Hindlimb muscle (tissue), 1 donor: ENCODE measurements around the gene CAPS. TPM values are rescaled to one million over a fixed set of nuclear protein-coding genes. Genes with fewer than 3 reads are reported as not detected.
A peak's percentile ranks its signal among the peaks of the same experiment; 100 is the strongest.

Experiments
- DNase-seq: peaks from one replicate; pipeline ENCODE4 v3.0.0-alpha.2; 2013
- polyA plus RNA-seq: library from polyadenylated mRNA; unstranded; fragments of 120-200 nt; gene quantifications from one replicate; pipeline ENCODE4 v1.2.1, GENCODE V29; 2013; ENCODE audit not compliant: insufficient read length

Gene CAPS
- polyA plus RNA-seq, 1 donor, result 8.0 TPM

DNA sequence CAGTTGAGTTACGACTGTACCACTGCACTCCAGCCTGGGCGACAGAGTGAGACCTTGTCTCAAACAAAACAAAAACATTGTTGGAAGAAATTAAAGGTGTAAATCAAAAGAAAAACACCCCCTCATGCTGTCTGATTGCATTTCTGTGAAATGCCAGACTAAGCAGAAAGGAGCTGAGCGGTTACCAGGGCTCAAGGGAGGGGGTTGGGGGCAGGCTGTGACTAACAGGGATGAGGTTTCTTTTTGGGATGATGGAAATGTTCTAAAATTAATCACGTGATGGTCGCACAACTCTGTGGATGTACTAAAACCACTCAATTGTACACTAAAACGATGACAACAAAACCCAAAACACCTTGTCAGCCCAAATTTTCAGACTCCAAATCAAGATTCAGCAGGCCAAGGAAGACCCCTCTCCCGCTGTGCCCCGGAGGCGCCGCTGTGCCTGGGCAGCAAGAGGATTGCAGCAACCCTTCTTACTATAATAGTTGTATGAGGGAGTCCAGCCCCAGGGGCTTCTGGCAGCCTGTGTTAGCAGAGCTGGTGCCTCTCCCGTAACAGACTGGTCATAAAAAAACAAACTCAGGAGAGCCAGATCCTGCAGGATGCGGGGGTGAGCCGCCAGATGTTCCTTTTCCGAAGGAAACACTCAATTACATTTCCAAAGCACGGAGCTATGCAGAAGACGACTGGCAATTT is 20.9 kb downstream of the CAPS start:
- peak; percentile 62 for DNase-seq

GRCh38 chr19:5935473-5936291 is 21.6 kb downstream of the CAPS start:
- DNase-seq, result no peak

DNA sequence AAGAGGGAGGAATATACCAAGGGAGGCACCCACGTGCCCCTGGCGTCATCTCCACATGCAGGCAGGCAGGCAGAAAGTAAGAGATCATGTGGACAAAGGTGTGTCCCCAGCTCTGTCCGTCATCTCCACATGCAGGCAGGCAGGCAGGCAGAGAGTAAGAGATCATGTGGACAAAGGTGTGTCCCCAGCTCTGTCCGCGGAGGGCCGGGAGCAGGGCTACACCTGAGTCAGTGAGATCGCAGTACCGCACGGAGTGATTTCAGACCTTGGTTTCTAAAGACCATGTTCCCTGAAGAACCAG is 22.2 kb downstream of the CAPS start:
- no peak for DNase-seq

GRCh38 chr19:5937550-5937949 is 23.5 kb downstream of the CAPS start:
- DNase-seq, result no peak

DNA sequence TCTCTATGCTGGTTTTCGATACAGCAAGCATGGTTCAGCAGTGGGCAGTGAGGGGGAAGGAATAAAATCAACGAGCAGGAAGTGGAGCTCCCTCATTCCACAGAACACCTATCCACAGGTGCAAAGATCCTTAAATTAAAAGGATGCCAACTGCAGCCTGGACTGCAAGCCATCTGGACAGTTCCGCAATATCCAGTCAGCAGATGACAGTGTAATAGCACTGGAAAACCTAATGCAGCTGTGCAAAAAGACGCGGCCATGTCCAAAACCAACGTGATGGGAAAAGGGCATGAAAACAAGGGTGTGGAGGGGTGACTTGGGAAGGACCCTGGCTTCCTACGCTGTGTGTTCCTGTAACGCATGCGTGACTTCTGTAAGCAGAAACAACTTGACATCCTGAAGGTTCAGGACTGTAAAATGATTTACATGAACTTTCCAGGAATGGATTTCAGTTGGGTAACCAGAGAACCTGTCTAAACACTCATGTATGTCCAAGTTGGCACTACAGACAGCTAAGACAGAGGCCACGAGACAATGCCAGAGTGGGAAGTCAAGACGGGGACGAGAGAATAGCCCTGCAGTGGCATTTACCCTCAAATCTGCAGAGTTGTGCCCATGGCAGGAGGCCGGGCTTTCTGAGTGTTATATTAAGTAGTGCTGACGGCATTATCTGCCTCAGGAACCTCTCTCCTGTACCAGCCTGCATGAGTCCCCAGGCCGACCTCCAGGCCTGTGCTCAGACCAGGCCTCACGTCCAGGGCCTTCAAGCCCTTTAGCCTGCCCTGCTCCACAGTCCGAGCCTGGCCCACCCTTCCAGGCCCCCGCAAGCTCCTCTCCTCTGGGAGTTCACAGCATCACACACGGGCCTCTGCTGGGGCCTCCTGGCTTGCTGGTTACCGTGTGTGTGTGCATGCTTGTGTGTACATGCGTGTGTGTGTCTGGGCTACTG is 26.5 kb downstream of the CAPS start:
- DNase-seq, result no peak

- no peak for DNase-seq
Observed at GRCh38 chr19:5941673-5942072, 27.6 kb downstream of the CAPS start.

DNA sequence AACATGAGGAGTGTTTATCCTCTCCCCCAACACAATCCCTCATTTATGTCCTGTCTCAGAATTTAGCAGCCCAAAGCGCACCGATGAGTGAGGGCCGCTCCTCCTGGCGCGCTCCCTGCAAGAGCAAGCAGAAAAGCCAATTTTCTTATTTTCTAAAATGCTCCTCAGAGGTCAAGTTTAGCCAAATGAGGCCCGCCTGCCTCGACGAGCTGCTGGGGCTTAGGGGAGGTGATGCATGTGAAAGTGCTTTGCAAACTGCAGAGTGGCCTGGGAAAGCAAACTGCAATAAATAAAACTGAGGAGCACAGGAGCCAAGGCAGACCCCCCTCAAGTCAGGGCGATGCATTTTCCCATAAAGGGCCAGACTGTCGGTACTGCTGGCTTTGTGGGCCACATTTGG is 29.0 kb downstream of the CAPS start:
- DNase-seq, result no peak

DNA sequence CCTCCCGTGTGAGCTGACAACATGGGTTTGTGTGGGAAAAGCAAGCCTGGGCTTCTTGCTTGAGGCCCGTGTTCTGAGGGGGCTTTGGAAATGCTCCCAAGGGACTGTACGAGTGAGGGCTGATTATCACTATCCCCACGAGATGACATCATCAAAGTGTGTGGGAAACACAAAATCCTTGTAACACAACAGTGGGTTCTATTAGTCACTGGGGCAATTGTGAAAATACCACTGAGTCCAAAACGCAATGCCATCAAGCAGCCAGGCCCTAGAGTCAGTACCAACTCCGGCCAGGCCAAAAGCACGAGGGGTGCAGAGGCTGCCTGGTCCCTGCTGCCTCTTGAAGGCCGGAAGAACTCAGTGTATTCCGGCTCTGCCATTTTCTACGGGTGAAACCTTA is 29.6 kb downstream of the CAPS start:
- DNase-seq, result no peak

GRCh38 chr19:5947435-5947834 is 33.4 kb downstream of the CAPS start:
- no peak for DNase-seq

DNA sequence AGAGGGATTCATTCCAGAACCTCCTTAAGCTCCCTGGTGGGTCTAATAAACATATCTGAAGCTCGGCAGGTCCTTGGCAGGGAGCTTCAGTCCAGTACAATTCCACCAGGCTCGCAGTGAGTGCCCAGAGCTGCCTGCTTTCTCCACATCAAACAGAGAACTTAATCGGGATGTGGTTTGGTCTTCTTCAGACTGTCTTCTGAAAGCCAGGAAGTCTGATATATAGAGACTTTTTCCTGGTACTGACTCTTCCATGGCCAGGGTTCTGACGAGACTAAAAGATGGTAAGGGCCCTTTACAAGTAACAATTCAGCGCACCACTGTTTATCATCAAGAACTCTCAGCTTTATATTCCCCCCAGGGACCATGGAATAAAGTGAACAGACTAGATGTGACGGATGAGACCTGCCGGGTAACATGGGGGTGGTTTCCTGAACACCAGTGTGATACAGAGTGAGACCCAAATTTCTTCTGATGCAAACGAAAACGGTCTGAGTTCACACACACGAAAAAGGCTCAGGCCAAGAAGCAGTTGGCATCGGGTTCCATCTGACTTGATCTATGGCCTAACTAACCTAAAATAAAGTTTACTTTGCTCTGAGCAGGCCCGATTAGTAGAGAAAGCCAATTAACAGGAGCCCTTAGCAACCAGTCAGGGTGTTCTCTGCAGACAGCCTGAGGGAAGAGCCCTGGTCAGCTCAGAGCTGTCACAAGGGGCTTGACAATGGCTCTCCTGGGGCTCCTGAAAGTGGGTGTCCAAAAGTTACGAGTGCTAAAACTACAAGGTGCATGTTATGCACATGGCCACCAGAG is 34.9 kb downstream of the CAPS start:
- no peak for DNase-seq

- DNase-seq, result no peak
Observed at GRCh38 chr19:5949792-5950305, 35.8 kb downstream of the CAPS start.

GRCh38 chr19:5950741-5951140 is 36.7 kb downstream of the CAPS start:
- no peak for DNase-seq

GRCh38 chr19:5951338-5951861 is 37.3 kb downstream of the CAPS start:
- DNase-seq, result no peak

- no peak for DNase-seq
Observed at GRCh38 chr19:5952193-5953029, 38.4 kb downstream of the CAPS start.

GRCh38 chr19:5953030-5953589 is 39.1 kb downstream of the CAPS start:
- DNase-seq, result no peak

DNA sequence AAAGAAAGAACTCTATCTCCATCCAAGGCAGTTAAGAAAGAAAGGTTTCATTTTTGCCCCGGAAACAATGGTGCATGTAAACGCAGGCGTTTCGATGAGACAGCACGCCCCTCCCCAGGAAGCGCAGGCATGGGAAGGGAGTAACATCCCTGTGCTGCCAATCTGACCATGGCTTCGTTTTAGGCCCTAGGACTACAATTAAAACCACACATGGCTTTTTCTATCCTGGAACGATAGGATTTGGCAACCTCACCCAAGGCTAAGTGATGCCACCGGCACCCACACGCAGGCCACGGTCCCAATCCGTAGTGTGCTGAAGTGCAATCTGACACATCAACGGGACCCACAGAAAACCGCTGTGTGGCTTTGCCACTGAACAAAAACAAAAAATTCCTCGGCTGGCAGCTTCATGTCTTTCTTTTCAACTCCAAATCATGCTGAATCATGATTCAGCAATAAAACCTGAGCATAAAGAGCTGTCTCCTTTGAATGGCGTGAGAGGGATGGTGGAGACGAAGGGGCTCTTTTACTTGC is 39.7 kb downstream of the CAPS start:
- DNase-seq, result no peak

- DNase-seq, result no peak
Observed at GRCh38 chr19:5954293-5954692, 40.2 kb downstream of the CAPS start.

DNA sequence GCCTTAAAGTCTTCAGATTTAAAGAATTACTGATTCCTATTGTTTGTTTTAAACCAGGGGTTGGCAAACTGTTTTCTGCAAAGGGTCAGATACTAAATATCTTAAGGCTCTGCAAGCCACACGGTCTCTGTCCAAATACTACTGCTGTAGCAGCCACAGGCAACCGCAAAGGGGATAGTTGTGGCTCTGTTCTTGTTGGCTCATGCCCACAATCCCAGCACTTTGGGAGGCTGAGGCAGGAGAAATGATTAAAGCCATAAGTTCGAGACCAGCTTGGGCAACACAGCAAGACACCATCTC is 41.5 kb downstream of the CAPS start:
- no peak for DNase-seq

- DNase-seq, result no peak
Observed at GRCh38 chr19:5956323-5956722, 42.3 kb downstream of the CAPS start.

DNA sequence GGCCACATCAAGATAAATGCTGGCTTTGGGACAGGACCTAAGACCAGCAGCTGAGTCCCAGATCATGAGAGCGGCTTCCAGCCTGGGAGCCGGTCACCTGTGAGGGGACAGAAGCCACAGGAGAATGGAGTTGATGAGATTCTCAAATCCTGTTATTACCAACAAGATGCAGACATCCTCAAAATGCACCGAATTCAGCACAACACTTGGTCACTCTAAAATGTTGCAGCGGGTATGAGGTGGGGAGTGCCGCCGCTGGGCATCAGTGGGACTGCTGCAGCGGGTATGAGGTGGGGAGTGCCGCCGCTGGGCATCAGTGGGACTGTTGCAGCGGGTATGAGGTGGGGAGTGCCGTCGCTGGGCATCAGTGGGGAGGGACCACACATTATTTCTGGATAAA is 42.7 kb downstream of the CAPS start:
- no peak for DNase-seq

- no peak for DNase-seq
Observed at GRCh38 chr19:5957170-5957569, 43.1 kb downstream of the CAPS start.
